Adipocyte (in vitro differentiated cells): ENCODE measurements around the gene KIAA0513.
"Not testable (repeated sequence)": the region's sequence is repeated elsewhere in the genome, so short reads cannot be mapped to it uniquely, and the experiment has no call there.

ENCODE experiments used
- DNase-seq: peaks from one replicate; pipeline ENCODE4 v3.0.0-alpha.2; 2015; ENCODE audit warnings: low read depth
- H3K27me3 ChIP-seq: replicated peaks from 2 replicates; pipeline ENCODE4 v1.7.0; 2013; ENCODE audit warnings: mild to moderate bottlenecking, low read length, moderate library complexity; ENCODE audit not compliant: control insufficient read depth, insufficient read depth
- H3K36me3 ChIP-seq: 2 replicates; pipeline ENCODE4 v1.7.0; 2013; ENCODE audit warnings: low read length, mild to moderate bottlenecking, moderate library complexity; ENCODE audit not compliant: control insufficient read depth, insufficient read depth, severe bottlenecking
- H3K4me1 ChIP-seq: 2 replicates; pipeline ENCODE4 v1.7.0; 2013; ENCODE audit warnings: mild to moderate bottlenecking, low read length, moderate library complexity; ENCODE audit not compliant: control insufficient read depth, insufficient read depth
- H3K4me3 ChIP-seq: 2 replicates; pipeline ENCODE4 v1.7.0; 2013; ENCODE audit warnings: mild to moderate bottlenecking, low read length, moderate library complexity
- H3K9ac ChIP-seq: 2 replicates; pipeline ENCODE4 v1.7.0; 2013; ENCODE audit warnings: mild to moderate bottlenecking, low read length, moderate library complexity
- H3K9me3 ChIP-seq: 2 replicates; pipeline ENCODE4 v1.7.0; 2013; ENCODE audit warnings: mild to moderate bottlenecking, low read length, moderate library complexity; ENCODE audit not compliant: control insufficient read depth

The KIAA0513 gene

GRCh38 chr16:85018529-85019236 lies 8.9 kb upstream of the KIAA0513 start:
- no peaks in the 10 kb centered on the region for H3K27me3 ChIP-seq
- DNase-seq = no peak
- peaks cover 14% of the 10 kb centered on the region for H3K4me1 ChIP-seq
- H3K9me3 ChIP-seq = no peaks in the 10 kb centered on the region
- no peaks in the 10 kb centered on the region for H3K36me3 ChIP-seq
- no peak overlapping the region for H3K9ac ChIP-seq
- no peak overlapping the region for H3K4me3 ChIP-seq

GRCh38 chr16:85019659-85020245 lies 7.8 kb upstream of the KIAA0513 start:
- H3K27me3 ChIP-seq = no peaks in the 10 kb centered on the region
- H3K4me1 ChIP-seq = peaks cover 14% of the 10 kb centered on the region
- no peaks in the 10 kb centered on the region for H3K9me3 ChIP-seq
- no peaks in the 10 kb centered on the region for H3K36me3 ChIP-seq
- no peak overlapping the region for H3K9ac ChIP-seq
- DNase-seq = no peak
- no peak overlapping the region for H3K4me3 ChIP-seq

GRCh38 chr16:85025781-85026653 lies 1.6 kb upstream of the KIAA0513 start:
- H3K36me3 ChIP-seq = no peaks in the 10 kb centered on the region
- H3K4me3 ChIP-seq = peak overlapping the region; percentile 97
- no peak overlapping the region for H3K9ac ChIP-seq
- H3K9me3 ChIP-seq = no peaks in the 10 kb centered on the region
- no peaks in the 10 kb centered on the region for H3K27me3 ChIP-seq
- H3K4me1 ChIP-seq = peaks cover 34% of the 10 kb centered on the region
- DNase-seq = no peak

- no peaks in the 10 kb centered on the region for H3K9me3 ChIP-seq
- H3K4me3 ChIP-seq = peak overlapping the region; percentile 97
- H3K4me1 ChIP-seq = peaks cover 34% of the 10 kb centered on the region
- H3K27me3 ChIP-seq = no peaks in the 10 kb centered on the region
- H3K36me3 ChIP-seq = peaks cover 3% of the 10 kb centered on the region
- peak overlapping the region; percentile 95 for H3K9ac ChIP-seq
- no peak for DNase-seq
Observed at GRCh38 chr16:85026703-85027102, 892 bp upstream of the KIAA0513 start.

GRCh38 chr16:85027958-85028684 lies 526 bp downstream of the KIAA0513 start:
- H3K4me3 ChIP-seq = peak overlapping the region; percentile 97
- H3K9me3 ChIP-seq = no peaks in the 10 kb centered on the region
- peak; percentile 34 for DNase-seq

GRCh38 chr16:85028685-85029407 lies 1.3 kb downstream of the KIAA0513 start:
- Histone ChIP-seq H3K36me3 (peaks cover 8% of the 10 kb centered on the region), H3K9ac (peak overlapping the region; percentile 95), H3K9me3 (no peaks in the 10 kb centered on the region), H3K4me3 (peak overlapping the region; percentile 97), H3K27me3 (no peaks in the 10 kb centered on the region), H3K4me1 (peaks cover 34% of the 10 kb centered on the region)
- DNase-seq = peak; percentile 74

More at GRCh38 chr16:85027958-85028684, 526 bp downstream of the KIAA0513 start:
- Histone ChIP-seq H3K27me3 (no peaks in the 10 kb centered on the region), H3K9ac (peak overlapping the region; percentile 95), H3K36me3 (peaks cover 8% of the 10 kb centered on the region), H3K4me1 (peaks cover 34% of the 10 kb centered on the region)

GRCh38 chr16:85029408-85029784 lies 1.8 kb downstream of the KIAA0513 start:
- Histone ChIP-seq H3K9me3 (no peaks in the 10 kb centered on the region), H3K4me1 (peaks cover 34% of the 10 kb centered on the region), H3K36me3 (peaks cover 8% of the 10 kb centered on the region), H3K4me3 (peak overlapping the region; percentile 97), H3K9ac (peak overlapping the region; percentile 95), H3K27me3 (no peaks in the 10 kb centered on the region)
- peak; percentile 69 for DNase-seq

- Histone ChIP-seq H3K27me3 (no peaks in the 10 kb centered on the region), H3K36me3 (peaks cover 8% of the 10 kb centered on the region), H3K9me3 (no peaks in the 10 kb centered on the region), H3K4me1 (peaks cover 34% of the 10 kb centered on the region), H3K4me3 (no peak overlapping the region), H3K9ac (peak overlapping the region; percentile 95)
- DNase-seq = no peak
Observed at GRCh38 chr16:85029981-85030401, 2.4 kb downstream of the KIAA0513 start.

GRCh38 chr16:85031451-85031850 lies 3.9 kb downstream of the KIAA0513 start:
- no peak overlapping the region for H3K9ac ChIP-seq
- H3K27me3 ChIP-seq = no peaks in the 10 kb centered on the region
- no peaks in the 10 kb centered on the region for H3K9me3 ChIP-seq
- no peak overlapping the region for H3K4me3 ChIP-seq
- DNase-seq = no peak
- peaks cover 8% of the 10 kb centered on the region for H3K36me3 ChIP-seq
- peaks cover 26% of the 10 kb centered on the region for H3K4me1 ChIP-seq

- not testable (repeated sequence) for H3K36me3 ChIP-seq
Observed at GRCh38 chr16:85032187-85032586, 4.6 kb downstream of the KIAA0513 start.

More at GRCh38 chr16:85032187-85032586, 4.6 kb downstream of the KIAA0513 start:
- peaks cover 24% of the 10 kb centered on the region for H3K4me1 ChIP-seq
- not testable (repeated sequence) for H3K9me3 ChIP-seq, H3K4me3 ChIP-seq, H3K9ac ChIP-seq, H3K27me3 ChIP-seq, DNase-seq
